ENCODE measurements around the gene CIDEB. TPM values are rescaled to one million over a fixed set of nuclear protein-coding genes. Genes with fewer than 3 reads are reported as not detected.
A peak's percentile ranks its signal among the peaks of the same experiment; 100 is the strongest.
"Not testable (repeated sequence)": the region's sequence is repeated elsewhere in the genome, so short reads cannot be mapped to it uniquely, and the experiment has no call there.

CIDEB gene
- total and polyA plus RNA-seq, 9 donors = 8.9 to 21.1 (median 14.8) TPM

DNA sequence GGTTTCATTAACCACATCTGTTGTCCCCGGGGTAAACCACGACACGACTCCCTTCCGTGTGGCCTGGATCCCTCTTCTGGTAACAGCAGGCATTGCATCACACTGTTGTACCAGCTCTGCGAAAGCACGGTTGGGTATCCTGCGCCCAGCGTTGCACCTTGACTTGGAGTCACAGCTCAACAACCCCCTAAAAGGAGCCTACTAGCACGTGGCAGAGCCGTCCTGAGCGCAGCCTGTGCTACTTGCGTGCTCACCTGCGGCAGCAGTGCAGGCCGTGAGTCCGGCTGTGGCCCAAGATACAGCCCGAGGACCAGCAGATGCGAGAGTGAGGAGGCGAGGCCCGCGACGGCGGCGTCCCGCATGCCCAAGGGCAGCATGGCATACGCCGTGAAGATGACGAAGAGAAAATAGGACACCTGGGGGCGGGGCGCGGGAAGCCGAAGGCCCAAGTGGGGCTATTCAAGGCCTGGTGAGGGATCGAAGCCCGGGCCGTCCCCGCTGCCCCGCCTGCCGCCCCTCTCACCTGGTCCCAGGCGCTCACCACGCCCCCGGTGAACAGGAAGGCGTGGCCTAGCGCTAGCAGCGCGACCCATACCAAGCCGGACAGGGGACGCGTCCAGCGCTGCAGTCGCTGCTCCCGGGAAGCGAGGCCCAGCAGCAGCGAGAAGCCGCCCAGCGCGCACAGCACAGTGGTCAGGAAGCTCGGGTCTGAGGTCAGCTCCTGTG lies 24.7 kb upstream of the CIDEB start:
- Histone ChIP-seq H3K27ac (ENCODE audit: low read length) (no peak overlapping the region), H3K36me3 (ENCODE audit: control insufficient read depth, insufficient read depth, low read length) (no peaks in the 10 kb centered on the region), H3K4me1 (ENCODE audit: control insufficient read depth, insufficient read depth, low read length) (peaks cover 29% of the 10 kb centered on the region), H3K9me3 (replicated peaks; ENCODE audit: control insufficient read depth, low read depth, low read length) (no peaks in the 10 kb centered on the region), H3K27me3 (ENCODE audit: control insufficient read depth, insufficient read depth, low read length) (peaks cover 66% of the 10 kb centered on the region), H3K4me3 (ENCODE audit: low read length) (peak overlapping the region; percentile 8)
- DNase-seq = peak; percentile 76
- 4% methylated on average over 53 of the region's 56 CpGs for WGBS (ENCODE audit: insufficient coverage)

DNA sequence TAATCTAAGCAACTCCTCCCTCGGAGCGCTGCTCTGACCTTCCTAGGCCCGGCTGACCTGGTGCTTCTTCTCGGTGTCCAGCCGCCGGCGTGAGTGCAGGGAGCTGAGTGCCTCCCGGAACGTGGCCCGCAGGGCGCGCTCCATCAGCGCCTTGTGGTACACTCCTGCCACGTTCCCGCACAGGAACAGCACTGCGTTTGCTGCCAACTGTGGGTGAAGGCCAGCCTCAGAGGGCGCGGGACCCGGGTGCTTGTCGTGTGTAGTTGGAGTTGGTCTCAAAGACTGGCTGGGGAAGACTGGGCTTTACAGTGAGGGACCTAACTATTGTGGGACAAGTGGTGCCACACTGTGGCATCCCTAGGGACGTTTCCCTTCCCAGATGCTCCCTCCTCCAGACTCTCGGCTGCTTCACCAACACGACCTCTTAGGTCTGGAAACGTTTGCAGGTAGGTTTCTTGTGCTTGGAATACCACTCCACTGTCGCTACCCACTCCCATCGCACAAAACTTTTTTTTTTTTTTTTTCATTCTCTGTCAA lies 24.0 kb upstream of the CIDEB start:
- no peaks in the 10 kb centered on the region for H3K36me3 ChIP-seq (ENCODE audit: control insufficient read depth, insufficient read depth, low read length)
- H3K27me3 ChIP-seq (ENCODE audit: control insufficient read depth, insufficient read depth, low read length) = peaks cover 60% of the 10 kb centered on the region
- no peak overlapping the region for H3K4me3 ChIP-seq (ENCODE audit: low read length)
- DNase-seq = no peak
- WGBS (ENCODE audit: insufficient coverage) = 50% methylated on average over 16 of the region's 26 CpGs
- no peak overlapping the region for H3K27ac ChIP-seq (ENCODE audit: low read length)
- peaks cover 32% of the 10 kb centered on the region for H3K4me1 ChIP-seq (ENCODE audit: control insufficient read depth, insufficient read depth, low read length)
- H3K9me3 ChIP-seq (replicated peaks; ENCODE audit: control insufficient read depth, low read depth, low read length) = no peaks in the 10 kb centered on the region

DNA sequence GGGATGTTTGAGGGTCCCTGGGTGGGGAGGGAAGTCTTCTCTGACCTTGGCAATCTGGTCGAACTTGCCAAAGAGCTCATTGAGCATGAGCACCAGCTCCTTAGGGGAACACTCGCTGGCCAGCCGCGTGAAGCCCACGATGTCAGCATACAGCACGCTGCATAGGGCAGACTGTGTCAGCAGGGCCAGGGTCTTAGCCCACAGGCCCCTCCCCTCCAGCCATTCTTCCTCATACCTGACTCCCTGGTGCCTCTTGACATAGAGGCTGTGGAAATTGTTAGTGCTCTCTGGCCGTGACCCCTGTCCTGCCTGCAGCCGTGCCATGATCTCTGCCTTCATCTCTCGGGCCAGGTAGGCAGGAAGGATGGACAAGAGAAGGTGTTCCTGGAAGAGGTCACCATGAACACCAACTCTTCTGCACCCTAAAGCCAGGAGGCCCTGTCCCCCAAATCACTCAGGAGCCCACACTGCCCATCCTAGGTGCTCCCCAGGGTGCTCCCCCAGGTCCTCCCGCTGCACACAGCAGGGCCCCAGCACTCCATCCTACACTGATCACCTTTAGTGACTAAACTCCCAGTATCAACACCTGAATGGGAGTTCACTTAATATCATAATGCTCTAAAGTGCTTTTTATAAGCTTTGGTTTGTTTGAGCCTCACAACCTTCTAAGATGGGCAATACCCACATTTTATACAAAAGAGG lies 23.3 kb upstream of the CIDEB start:
- Histone ChIP-seq H3K27ac (ENCODE audit: low read length) (no peak overlapping the region), H3K27me3 (ENCODE audit: control insufficient read depth, insufficient read depth, low read length) (peaks cover 53% of the 10 kb centered on the region), H3K4me3 (ENCODE audit: low read length) (no peak overlapping the region), H3K9me3 (replicated peaks; ENCODE audit: control insufficient read depth, low read depth, low read length) (no peaks in the 10 kb centered on the region), H3K4me1 (ENCODE audit: control insufficient read depth, insufficient read depth, low read length) (peaks cover 32% of the 10 kb centered on the region), H3K36me3 (ENCODE audit: control insufficient read depth, insufficient read depth, low read length) (no peaks in the 10 kb centered on the region)
- DNase-seq = peak; percentile 7
- WGBS (ENCODE audit: insufficient coverage) = 85% methylated on average over 8 of the region's 10 CpGs

DNA sequence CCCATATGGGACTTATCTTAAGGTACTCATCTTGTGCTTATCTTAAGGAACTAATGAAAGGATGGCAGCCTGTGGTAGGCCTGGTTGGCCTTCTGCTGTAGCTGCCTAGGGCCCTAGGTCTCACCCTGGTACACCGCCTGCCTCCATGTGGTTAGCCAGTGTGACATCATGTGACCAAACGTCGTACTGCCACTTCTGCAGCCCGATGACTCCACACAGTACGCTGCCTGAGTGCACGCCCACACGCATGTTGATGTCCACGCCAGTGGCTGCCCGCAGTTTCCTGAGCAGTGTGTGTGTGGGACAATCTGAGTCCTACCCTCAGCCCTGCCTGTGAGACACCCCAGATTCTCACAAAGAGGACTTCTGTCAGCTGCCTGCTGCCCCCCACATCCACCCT lies 22.0 kb upstream of the CIDEB start:
- Histone ChIP-seq H3K4me1 (ENCODE audit: control insufficient read depth, insufficient read depth, low read length) (peaks cover 27% of the 10 kb centered on the region), H3K4me3 (ENCODE audit: low read length) (no peak overlapping the region), H3K27ac (ENCODE audit: low read length) (no peak overlapping the region), H3K27me3 (ENCODE audit: control insufficient read depth, insufficient read depth, low read length) (peaks cover 40% of the 10 kb centered on the region), H3K9me3 (replicated peaks; ENCODE audit: control insufficient read depth, low read depth, low read length) (no peaks in the 10 kb centered on the region), H3K36me3 (ENCODE audit: control insufficient read depth, insufficient read depth, low read length) (no peaks in the 10 kb centered on the region)
- 83% methylated on average over 9 of the region's 9 CpGs for WGBS (ENCODE audit: insufficient coverage)
- DNase-seq = peak; percentile 39

DNA sequence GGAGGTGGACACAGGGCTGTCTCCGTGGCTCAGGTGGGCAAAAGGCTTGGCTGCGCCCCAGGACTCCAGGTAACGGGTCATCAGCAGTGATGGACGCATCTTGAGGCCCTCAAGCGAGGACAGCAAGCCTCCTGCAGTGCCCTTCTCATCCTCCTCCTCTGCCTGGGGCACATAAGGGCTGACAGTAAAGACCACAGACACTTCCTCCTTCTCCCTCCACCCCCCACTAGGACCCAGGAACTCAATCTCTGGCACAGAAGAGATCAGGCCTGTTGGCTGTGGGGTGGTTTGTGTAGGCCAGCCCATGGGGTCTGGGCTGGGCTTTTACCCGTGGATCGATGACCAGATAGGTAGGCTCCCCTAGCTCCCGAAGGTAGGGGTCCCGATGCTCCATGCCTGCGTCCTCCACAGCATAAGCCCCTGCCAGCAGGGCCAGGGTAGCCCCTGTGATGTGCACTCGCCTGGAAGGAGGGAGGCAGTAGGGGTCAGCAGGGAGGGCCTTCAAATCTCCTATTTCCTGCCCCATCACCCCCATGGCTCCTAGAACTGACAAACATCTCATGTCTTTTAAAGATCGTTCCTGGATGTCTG lies 21.4 kb upstream of the CIDEB start:
- 89% methylated on average over 5 of the region's 12 CpGs for WGBS (ENCODE audit: insufficient coverage)
- no peaks in the 10 kb centered on the region for H3K9me3 ChIP-seq (replicated peaks; ENCODE audit: control insufficient read depth, low read depth, low read length)
- H3K36me3 ChIP-seq (ENCODE audit: control insufficient read depth, insufficient read depth, low read length) = no peaks in the 10 kb centered on the region
- H3K27me3 ChIP-seq (ENCODE audit: control insufficient read depth, insufficient read depth, low read length) = peaks cover 34% of the 10 kb centered on the region
- no peak for DNase-seq
- H3K27ac ChIP-seq (ENCODE audit: low read length) = no peak overlapping the region
- H3K4me1 ChIP-seq (ENCODE audit: control insufficient read depth, insufficient read depth, low read length) = peaks cover 21% of the 10 kb centered on the region
- no peak overlapping the region for H3K4me3 ChIP-seq (ENCODE audit: low read length)

DNA sequence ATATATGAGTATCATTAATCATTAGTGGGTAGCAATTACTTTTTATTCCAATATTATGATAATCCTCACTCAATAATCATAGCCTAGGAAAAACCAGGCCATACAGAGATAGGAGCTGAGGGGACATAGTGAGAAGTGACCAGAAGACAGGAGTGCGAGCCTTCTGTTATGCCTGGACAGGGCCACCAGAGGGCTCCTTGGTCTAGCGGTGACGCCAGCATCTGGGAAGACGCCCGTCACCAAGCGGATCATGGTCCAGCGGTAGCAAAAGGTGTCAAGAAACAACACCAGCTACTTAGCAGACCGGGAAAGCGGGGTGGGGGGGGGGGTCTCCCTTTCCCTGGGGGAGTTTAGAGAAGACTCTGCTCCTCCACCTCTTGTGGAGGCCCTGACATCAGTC lies 20.1 kb upstream of the CIDEB start:
- 0% methylated on average over 1 of the region's 9 CpGs for WGBS (ENCODE audit: insufficient coverage)
- H3K27me3 ChIP-seq (ENCODE audit: control insufficient read depth, insufficient read depth, low read length) = peaks cover 21% of the 10 kb centered on the region
- H3K4me3 ChIP-seq (ENCODE audit: low read length); H3K27ac ChIP-seq (ENCODE audit: low read length); H3K9me3 ChIP-seq (replicated peaks; ENCODE audit: control insufficient read depth, low read depth, low read length); H3K36me3 ChIP-seq (ENCODE audit: control insufficient read depth, insufficient read depth, low read length): not testable (repeated sequence)
- DNase-seq = peak; percentile 41
- H3K4me1 ChIP-seq (ENCODE audit: control insufficient read depth, insufficient read depth, low read length) = peaks cover 16% of the 10 kb centered on the region

DNA sequence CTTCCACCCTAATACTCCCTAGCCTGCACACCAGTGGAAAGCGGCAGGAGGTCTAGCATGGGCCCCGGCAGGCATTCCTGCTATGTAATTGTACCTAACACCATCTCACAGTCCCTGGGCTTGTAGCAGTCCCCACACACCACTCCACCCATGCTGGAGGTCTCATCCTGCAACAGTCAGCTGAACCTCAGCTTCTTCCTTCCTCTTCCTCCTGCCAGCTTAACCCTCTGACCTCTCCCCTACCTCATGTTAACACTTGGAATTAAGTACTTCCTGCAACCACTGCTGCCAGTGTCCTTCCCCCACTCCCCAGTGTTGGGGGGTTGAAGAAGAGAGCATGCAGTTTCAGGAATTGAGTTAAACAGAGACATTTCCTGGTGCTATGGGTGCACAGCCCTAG lies 19.5 kb upstream of the CIDEB start:
- no peaks in the 10 kb centered on the region for H3K36me3 ChIP-seq (ENCODE audit: control insufficient read depth, insufficient read depth, low read length)
- H3K4me3 ChIP-seq (ENCODE audit: low read length) = no peak overlapping the region
- H3K27ac ChIP-seq (ENCODE audit: low read length) = no peak overlapping the region
- H3K4me1 ChIP-seq (ENCODE audit: control insufficient read depth, insufficient read depth, low read length) = peaks cover 10% of the 10 kb centered on the region
- H3K9me3 ChIP-seq (replicated peaks; ENCODE audit: control insufficient read depth, low read depth, low read length) = no peaks in the 10 kb centered on the region
- peaks cover 15% of the 10 kb centered on the region for H3K27me3 ChIP-seq (ENCODE audit: control insufficient read depth, insufficient read depth, low read length)
- WGBS (ENCODE audit: insufficient coverage) = 58% methylated on average over 2 of the region's 2 CpGs
- peak; percentile 39 for DNase-seq

DNA sequence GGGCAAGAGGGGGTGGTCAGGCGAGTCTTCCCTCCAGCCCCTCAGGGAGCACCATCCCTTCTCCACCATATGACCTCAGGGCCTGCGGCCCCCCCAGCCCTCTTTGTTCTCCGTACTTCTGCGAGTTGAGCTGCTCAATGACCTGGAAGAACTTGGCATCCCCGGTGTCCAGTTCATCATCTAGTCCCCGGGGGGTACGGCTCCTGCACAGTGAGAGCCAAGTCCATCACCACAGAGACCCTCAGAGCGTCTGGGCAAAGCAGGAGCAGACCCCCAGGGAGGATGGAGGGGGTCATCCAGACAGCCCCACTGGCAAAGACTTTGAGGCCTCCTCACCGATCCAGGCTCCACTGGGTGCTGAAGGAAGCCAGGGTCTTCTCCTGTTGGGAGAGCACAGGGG lies 18.2 kb upstream of the CIDEB start:
- DNase-seq = no peak
- Histone ChIP-seq H3K4me1 (ENCODE audit: control insufficient read depth, insufficient read depth, low read length) (peaks cover 4% of the 10 kb centered on the region), H3K9me3 (replicated peaks; ENCODE audit: control insufficient read depth, low read depth, low read length) (no peaks in the 10 kb centered on the region), H3K27ac (ENCODE audit: low read length) (no peak overlapping the region), H3K4me3 (ENCODE audit: low read length) (no peak overlapping the region), H3K27me3 (ENCODE audit: control insufficient read depth, insufficient read depth, low read length) (peaks cover 3% of the 10 kb centered on the region), H3K36me3 (ENCODE audit: control insufficient read depth, insufficient read depth, low read length) (no peaks in the 10 kb centered on the region)
- 66% methylated on average over 8 of the region's 9 CpGs for WGBS (ENCODE audit: insufficient coverage)

DNA sequence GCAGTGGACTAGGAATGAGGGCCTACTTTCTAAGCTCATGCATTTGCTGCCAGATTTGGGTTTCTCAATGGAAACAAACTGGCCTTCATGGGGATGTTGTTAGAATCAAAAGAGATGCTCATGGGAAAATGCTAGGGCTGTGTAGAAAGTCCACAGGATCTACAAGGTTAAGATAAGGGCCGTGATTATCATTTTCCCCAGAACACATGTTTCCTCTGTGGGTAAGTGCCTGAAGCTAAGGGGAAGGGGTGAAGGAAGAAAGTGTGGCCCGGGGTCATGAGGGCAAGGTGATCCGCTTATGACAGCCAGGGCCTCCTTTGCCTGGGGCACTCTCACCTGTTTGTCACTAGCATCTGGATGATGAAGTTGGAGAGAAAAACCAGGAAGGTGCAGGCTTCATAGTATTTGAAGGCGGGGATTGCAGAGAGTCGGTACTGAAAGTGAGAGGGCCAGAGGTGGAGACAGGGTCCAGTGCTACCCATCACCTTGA lies 17.3 kb upstream of the CIDEB start:
- peaks cover 4% of the 10 kb centered on the region for H3K4me1 ChIP-seq (ENCODE audit: control insufficient read depth, insufficient read depth, low read length)
- no peak for DNase-seq
- no peaks in the 10 kb centered on the region for H3K27me3 ChIP-seq (ENCODE audit: control insufficient read depth, insufficient read depth, low read length)
- H3K36me3 ChIP-seq (ENCODE audit: control insufficient read depth, insufficient read depth, low read length) = no peaks in the 10 kb centered on the region
- no peaks in the 10 kb centered on the region for H3K9me3 ChIP-seq (replicated peaks; ENCODE audit: control insufficient read depth, low read depth, low read length)
- H3K4me3 ChIP-seq (ENCODE audit: low read length) = no peak overlapping the region
- WGBS (ENCODE audit: insufficient coverage) = 63% methylated on average over 4 of the region's 5 CpGs
- H3K27ac ChIP-seq (ENCODE audit: low read length) = no peak overlapping the region

DNA sequence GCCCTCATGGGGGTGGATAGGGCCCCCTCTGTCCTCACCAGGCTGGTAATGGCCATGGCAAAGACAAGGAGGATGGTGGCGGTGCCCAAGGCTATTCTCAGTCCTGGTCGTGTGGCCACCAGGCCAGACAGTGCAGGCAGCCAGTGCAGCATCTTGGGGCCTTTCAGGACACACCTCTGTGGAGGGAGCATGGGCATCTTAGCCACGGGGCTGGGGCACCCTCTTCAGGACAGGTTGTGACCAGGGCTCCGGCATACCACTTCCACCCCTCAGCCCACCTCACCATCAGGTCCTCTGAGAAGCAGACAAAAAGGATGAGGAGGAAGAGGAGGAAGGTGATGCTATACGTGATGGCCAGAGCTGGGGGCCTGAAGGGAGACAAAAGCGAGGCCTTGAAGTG lies 16.2 kb upstream of the CIDEB start:
- peaks cover 4% of the 10 kb centered on the region for H3K4me1 ChIP-seq (ENCODE audit: control insufficient read depth, insufficient read depth, low read length)
- no peak for DNase-seq
- H3K36me3 ChIP-seq (ENCODE audit: control insufficient read depth, insufficient read depth, low read length) = no peaks in the 10 kb centered on the region
- no peak overlapping the region for H3K27ac ChIP-seq (ENCODE audit: low read length)
- no peak overlapping the region for H3K4me3 ChIP-seq (ENCODE audit: low read length)
- H3K9me3 ChIP-seq (replicated peaks; ENCODE audit: control insufficient read depth, low read depth, low read length) = no peaks in the 10 kb centered on the region
- 67% methylated on average over 4 of the region's 6 CpGs for WGBS (ENCODE audit: insufficient coverage)
- peaks cover 7% of the 10 kb centered on the region for H3K27me3 ChIP-seq (ENCODE audit: control insufficient read depth, insufficient read depth, low read length)
